Measurements from ENCODE around the gene CALM3. TPM values are rescaled to one million over a fixed set of nuclear protein-coding genes. Genes with fewer than 3 reads are reported as not detected.

The CALM3 gene
- total and polyA plus RNA-seq, 2 donors (not counting 3 experiments of a cell fraction or from before 2014, with no cell fraction given) = 305 to 425 TPM

DNA sequence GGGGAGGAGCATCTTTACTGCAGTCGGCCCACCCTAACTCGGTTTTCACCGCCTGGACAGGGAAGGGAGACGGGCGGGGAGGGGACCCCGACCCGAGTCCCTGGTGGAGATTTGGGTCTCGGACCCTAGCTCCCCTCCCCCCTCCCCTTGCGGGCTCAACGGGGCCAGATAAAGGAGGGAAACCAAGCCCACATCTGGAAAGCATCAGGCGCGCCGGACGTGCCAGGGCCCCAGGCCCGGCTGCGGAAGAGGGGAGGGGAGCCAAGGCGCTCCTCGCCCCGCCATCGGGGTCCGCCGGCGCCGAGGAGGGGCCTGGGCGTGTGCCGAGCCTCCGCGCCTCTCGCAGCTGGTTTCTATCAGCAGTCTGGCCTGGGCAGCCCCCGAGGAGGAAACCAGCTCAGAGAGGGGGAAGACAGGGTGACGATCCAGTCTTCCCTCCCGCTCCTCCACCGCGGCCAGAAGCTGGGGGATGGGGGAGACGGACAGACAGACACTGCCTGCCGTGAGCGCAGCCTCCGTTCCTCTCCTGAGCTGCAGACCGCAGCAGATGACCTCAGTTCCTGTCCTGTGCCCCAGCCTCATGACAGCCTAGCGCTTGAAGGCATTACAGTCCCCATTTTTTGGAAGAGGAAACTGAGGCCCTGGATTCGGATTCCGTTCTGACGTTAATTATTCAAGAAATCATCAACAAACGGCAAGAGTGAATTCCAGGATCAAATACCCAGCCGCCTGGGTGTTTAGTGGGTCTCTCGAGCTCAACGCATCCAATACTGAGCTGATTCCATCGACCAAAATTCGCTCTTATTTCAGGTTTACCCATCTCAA, 38.4 kb downstream of the CALM3 start:
- POLR2A ChIA-PET = interaction anchor here (0.6 to 1.0 kb wide), 2 partner anchors 23 to 77 kb away, joined by 4 to 6 read pairs; partner anchors contain the start of gene PRKD2
- dilution Hi-C loops (cut with MboI; ENCODE audit: extremely low pct_ligation_motif_present, low sequenced_read_pairs) (no loop called here), intact Hi-C loops (cut with micrococcal nuclease) (no loop called here)
- H3K27ac ChIP-seq (ENCODE audit: insufficient read depth, low read depth, low read length) = no peak overlapping the region
- DNase-seq (ENCODE audit: low read depth, low spot score) = no peak
- no peak for TF ChIP-seq MYC (IDR thresholded peaks at IDR 0.05; ENCODE audit: low read depth, low read length)
- peak; percentile 72 for TF ChIP-seq EZH2 (IDR thresholded peaks at IDR 0.05; ENCODE audit: borderline replicate concordance, low read depth, low read length, severe bottlenecking)
- no peak for TF ChIP-seq POLR2A (IDR thresholded peaks at IDR 0.05; ENCODE audit: low read depth, low read length)
- H3K27me3 ChIP-seq (ENCODE audit: control insufficient read depth in 2 of 2, insufficient read depth in 2 of 2, low read length in 2 of 2) = peaks cover 0 to 14% of the 10 kb centered on the region in 2 experiments
- H3K4me2 ChIP-seq (ENCODE audit: insufficient read depth, low read length) = peak overlapping the region; percentile 54
- no peaks in the 10 kb centered on the region for H3K9me1 ChIP-seq (replicated peaks; ENCODE audit: control insufficient read depth, extremely low read depth, insufficient read depth, low read length)
- peak; percentile 70 for FAIRE-seq
- H2AFZ ChIP-seq (ENCODE audit: low read depth, low read length) = peak overlapping the region; percentile 30
- no TSS peak for BruUV-seq (replicated peaks)
- peak overlapping the region; percentile 7 to 36 (median 23) for H3K4me3 ChIP-seq (replicated peaks in 1 of 3; ENCODE audit: insufficient read depth in 1 of 3, low read depth in 1 of 3, low read length in 3 of 3)
- H3K4me1 ChIP-seq (ENCODE audit: control insufficient read depth, extremely low read depth, insufficient read depth, low read length) = peaks cover 7% of the 10 kb centered on the region
- H3K9ac ChIP-seq (replicated peaks; ENCODE audit: extremely low read depth, insufficient read depth, low read length) = no peak overlapping the region
- H4K20me1 ChIP-seq (replicated peaks; ENCODE audit: control insufficient read depth, extremely low read depth, insufficient read depth, low read length) = no peaks in the 10 kb centered on the region
- CTCF ChIA-PET = interaction anchor here (1.0 to 1.1 kb wide), 2 partner anchors 20 to 49 kb away, joined by 3 read pairs; no protein-coding TSS in a partner anchor
- no peaks in the 10 kb centered on the region for H3K79me2 ChIP-seq (ENCODE audit: control insufficient read depth, insufficient read depth, low read length)
- no peaks in the 10 kb centered on the region for H3K9me3 ChIP-seq (replicated peaks; ENCODE audit: control insufficient read depth, insufficient read depth, low read length)
- H3K36me3 ChIP-seq (ENCODE audit: control insufficient read depth in 2 of 2, extremely low read depth in 1 of 2, insufficient read depth in 2 of 2, low read length in 2 of 2) = no peaks in the 10 kb centered on the region

GRCh38 chr19:46640656-46641055, 39.5 kb downstream of the CALM3 start:
- no peaks in the 10 kb centered on the region for H3K36me3 ChIP-seq (ENCODE audit: control insufficient read depth in 2 of 2, extremely low read depth in 1 of 2, insufficient read depth in 2 of 2, low read length in 2 of 2)
- ChIA-PET POLR2A (no interaction called here), CTCF (interaction anchor here (0.8 to 1.1 kb wide), 5 partner anchors 19 to 88 kb away, joined by 3 to 4 read pairs (median 3); no protein-coding TSS in a partner anchor)
- intact Hi-C loops (cut with micrococcal nuclease) = no loop called here
- H3K79me2 ChIP-seq (ENCODE audit: control insufficient read depth, insufficient read depth, low read length) = no peaks in the 10 kb centered on the region
- DNase-seq (ENCODE audit: low read depth, low spot score) (no peak), FAIRE-seq (no peak)
- no peak overlapping the region for H3K9ac ChIP-seq (replicated peaks; ENCODE audit: extremely low read depth, insufficient read depth, low read length)
- peaks cover 7% of the 10 kb centered on the region for H3K4me1 ChIP-seq (ENCODE audit: control insufficient read depth, extremely low read depth, insufficient read depth, low read length)
- no peak overlapping the region for H3K4me3 ChIP-seq (replicated peaks in 1 of 3; ENCODE audit: insufficient read depth in 1 of 3, low read depth in 1 of 3, low read length in 3 of 3)
- no peak overlapping the region for H2AFZ ChIP-seq (ENCODE audit: low read depth, low read length)
- no peaks in the 10 kb centered on the region for H3K9me3 ChIP-seq (replicated peaks; ENCODE audit: control insufficient read depth, insufficient read depth, low read length)
- H3K9me1 ChIP-seq (replicated peaks; ENCODE audit: control insufficient read depth, extremely low read depth, insufficient read depth, low read length) = no peaks in the 10 kb centered on the region
- TF ChIP-seq, protein P1, sequence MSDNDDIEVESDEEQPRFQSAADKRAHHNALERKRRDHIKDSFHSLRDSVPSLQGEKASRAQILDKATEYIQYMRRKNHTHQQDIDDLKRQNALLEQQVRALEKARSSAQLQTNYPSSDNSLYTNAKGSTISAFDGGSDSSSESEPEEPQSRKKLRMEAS (IDR thresholded peaks at IDR 0.05; ENCODE audit: insufficient read depth, insufficient read length) = no peak
- TF ChIP-seq JUN (IDR thresholded peaks at IDR 0.05; ENCODE audit: borderline replicate concordance, insufficient read depth, insufficient read length, low read depth) = no peak
- no peak for TF ChIP-seq EZH2 (IDR thresholded peaks at IDR 0.05; ENCODE audit: borderline replicate concordance, low read depth, low read length, severe bottlenecking)
- TF ChIP-seq GATA2 (IDR thresholded peaks at IDR 0.05; ENCODE audit: insufficient read depth, insufficient read length, low read depth, low read length) = no peak
- no peak for TF ChIP-seq MYC (IDR thresholded peaks at IDR 0.05; ENCODE audit: low read depth, low read length)
- no peak for TF ChIP-seq FOS (IDR thresholded peaks at IDR 0.05; ENCODE audit: borderline replicate concordance, insufficient read depth, low read length)
- TF ChIP-seq POLR2AphosphoS5 (IDR thresholded peaks at IDR 0.05; ENCODE audit: insufficient read depth, low read depth, low read length) = no peak
- TF ChIP-seq POLR2A (IDR thresholded peaks at IDR 0.05; ENCODE audit: low read depth, low read length) = no peak
- TF ChIP-seq CTCF (IDR thresholded peaks at IDR 0.05; ENCODE audit: extremely low read depth in 1 of 2, insufficient read depth in 1 of 2, low read depth in 1 of 2, low read length in 2 of 2) = no peak
- no peak overlapping the region for H3K27ac ChIP-seq (ENCODE audit: insufficient read depth, low read depth, low read length)
- dilution Hi-C loops (cut with MboI; ENCODE audit: extremely low pct_ligation_motif_present, low sequenced_read_pairs) = no loop called here
- no TSS peak for BruUV-seq (replicated peaks)
- H4K20me1 ChIP-seq (replicated peaks; ENCODE audit: control insufficient read depth, extremely low read depth, insufficient read depth, low read length) = no peaks in the 10 kb centered on the region
- no peak overlapping the region for H3K4me2 ChIP-seq (ENCODE audit: insufficient read depth, low read length)
- peaks cover 0 to 10% of the 10 kb centered on the region in 2 experiments for H3K27me3 ChIP-seq (ENCODE audit: control insufficient read depth in 2 of 2, insufficient read depth in 2 of 2, low read length in 2 of 2)
